Nephron (organoid): ENCODE results near the gene PSEN1.
A peak's percentile ranks its signal among the peaks of the same experiment; 100 is the strongest.

ENCODE experiments used
- H3K27ac Mint-ChIP-seq, 3 experiments: 2 replicates each; pipeline ENCODE4 v1.8.0; 2020; ENCODE audit warnings: mixed read lengths in 3 of 3, mild to moderate bottlenecking in 2 of 3, moderate library complexity in 1 of 3
- H3K27me3 Mint-ChIP-seq: 2 replicates; pipeline ENCODE4 v1.8.0; 2021; ENCODE audit warnings: low read depth, mild to moderate bottlenecking, moderate library complexity, mixed read lengths
- H3K36me3 Mint-ChIP-seq: 2 replicates; pipeline ENCODE4 v1.8.0; 2020; ENCODE audit warnings: low read depth, mixed read lengths
- H3K4me1 Mint-ChIP-seq: 2 replicates; pipeline ENCODE4 v1.8.0; 2020; ENCODE audit warnings: mixed read lengths
- H3K4me3 Mint-ChIP-seq, 3 experiments: 2 replicates each; pipeline ENCODE4 v1.8.0; 2020; ENCODE audit warnings: mild to moderate bottlenecking in 3 of 3, mixed read lengths in 3 of 3, moderate library complexity in 2 of 3
- H3K9me3 Mint-ChIP-seq: 2 replicates; pipeline ENCODE4 v1.8.0; 2020; ENCODE audit warnings: mixed read lengths
- TF ChIP-seq, protein P1 (sequence below), 3 experiments: fragments of 200-600 bp; sonication (generic); IDR thresholded peaks; one replicate each; pipeline ENCODE4 v1.5.0; 2021; ENCODE audit warnings: antibody characterized with exemption in 3 of 3; ENCODE audit not compliant: unreplicated experiment in 3 of 3

The PSEN1 gene

DNA sequence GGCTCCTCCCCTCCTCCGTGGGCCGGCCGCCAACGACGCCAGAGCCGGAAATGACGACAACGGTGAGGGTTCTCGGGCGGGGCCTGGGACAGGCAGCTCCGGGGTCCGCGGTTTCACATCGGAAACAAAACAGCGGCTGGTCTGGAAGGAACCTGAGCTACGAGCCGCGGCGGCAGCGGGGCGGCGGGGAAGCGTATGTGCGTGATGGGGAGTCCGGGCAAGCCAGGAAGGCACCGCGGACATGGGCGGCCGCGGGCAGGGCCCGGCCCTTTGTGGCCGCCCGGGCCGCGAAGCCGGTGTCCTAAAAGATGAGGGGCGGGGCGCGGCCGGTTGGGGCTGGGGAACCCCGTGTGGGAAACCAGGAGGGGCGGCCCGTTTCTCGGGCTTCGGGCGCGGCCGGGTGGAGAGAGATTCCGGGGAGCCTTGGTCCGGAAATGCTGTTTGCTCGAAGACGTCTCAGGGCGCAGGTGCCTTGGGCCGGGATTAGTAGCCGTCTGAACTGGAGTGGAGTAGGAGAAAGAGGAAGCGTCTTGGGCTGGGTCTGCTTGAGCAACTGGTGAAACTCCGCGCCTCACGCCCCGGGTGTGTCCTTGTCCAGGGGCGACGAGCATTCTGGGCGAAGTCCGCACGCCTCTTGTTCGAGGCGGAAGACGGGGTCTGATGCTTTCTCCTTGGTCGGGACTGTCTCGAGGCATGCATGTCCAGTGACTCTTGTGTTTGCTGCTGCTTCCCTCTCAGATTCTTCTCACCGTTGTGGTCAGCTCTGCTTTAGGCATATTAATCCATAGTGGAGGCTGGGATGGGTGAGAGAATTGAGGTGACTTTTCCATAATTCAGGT, at the start of gene PSEN1:
TSS of gene PSEN1 (plus strand) at position 121 of the 839 bp plus-strand sequence. CDS start 11,513 bp downstream, outside the sequence.
- H3K36me3 Mint-ChIP-seq, result peaks cover 7% of the 10 kb centered on the region
- TF ChIP-seq, protein P1, sequence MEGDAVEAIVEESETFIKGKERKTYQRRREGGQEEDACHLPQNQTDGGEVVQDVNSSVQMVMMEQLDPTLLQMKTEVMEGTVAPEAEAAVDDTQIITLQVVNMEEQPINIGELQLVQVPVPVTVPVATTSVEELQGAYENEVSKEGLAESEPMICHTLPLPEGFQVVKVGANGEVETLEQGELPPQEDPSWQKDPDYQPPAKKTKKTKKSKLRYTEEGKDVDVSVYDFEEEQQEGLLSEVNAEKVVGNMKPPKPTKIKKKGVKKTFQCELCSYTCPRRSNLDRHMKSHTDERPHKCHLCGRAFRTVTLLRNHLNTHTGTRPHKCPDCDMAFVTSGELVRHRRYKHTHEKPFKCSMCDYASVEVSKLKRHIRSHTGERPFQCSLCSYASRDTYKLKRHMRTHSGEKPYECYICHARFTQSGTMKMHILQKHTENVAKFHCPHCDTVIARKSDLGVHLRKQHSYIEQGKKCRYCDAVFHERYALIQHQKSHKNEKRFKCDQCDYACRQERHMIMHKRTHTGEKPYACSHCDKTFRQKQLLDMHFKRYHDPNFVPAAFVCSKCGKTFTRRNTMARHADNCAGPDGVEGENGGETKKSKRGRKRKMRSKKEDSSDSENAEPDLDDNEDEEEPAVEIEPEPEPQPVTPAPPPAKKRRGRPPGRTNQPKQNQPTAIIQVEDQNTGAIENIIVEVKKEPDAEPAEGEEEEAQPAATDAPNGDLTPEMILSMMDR (IDR thresholded peaks at IDR 0.05; ENCODE audit: unreplicated experiment in 3 of 3), result no peak
- H3K9me3 Mint-ChIP-seq, result peaks cover 10% of the 10 kb centered on the region
- peaks cover 15% of the 10 kb centered on the region for H3K4me1 Mint-ChIP-seq
- H3K27ac Mint-ChIP-seq, result peak within 1 kb of the TSS; percentile 41 to 95 (median 84)
- H3K27me3 Mint-ChIP-seq, result no peaks in the 10 kb centered on the region
- H3K4me3 Mint-ChIP-seq, result peak within 1 kb of the TSS; percentile 86 to 100 (median 94)

DNA sequence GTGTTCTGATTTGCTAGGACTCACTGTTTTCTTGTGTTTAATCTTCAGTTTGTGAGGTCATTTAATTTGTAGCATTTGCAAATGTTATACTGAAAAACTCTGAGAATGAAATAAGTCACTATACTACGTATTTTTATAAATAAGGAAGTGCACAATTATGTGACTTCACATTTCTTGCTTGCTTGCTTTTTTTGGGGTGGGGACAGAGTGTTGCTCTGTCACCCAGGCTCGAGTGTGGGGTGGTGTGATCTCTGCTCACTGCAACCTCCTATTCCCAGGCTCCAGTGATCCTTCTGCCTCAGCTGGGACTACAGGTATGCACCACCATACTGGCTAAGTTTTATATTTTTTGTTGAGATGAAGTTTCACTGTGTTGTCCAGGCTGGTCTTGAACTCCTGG, 45.3 kb upstream of the PSEN1 start:
- H3K4me1 Mint-ChIP-seq, result no peaks in the 10 kb centered on the region
- H3K9me3 Mint-ChIP-seq, result no peaks in the 10 kb centered on the region
- no peak overlapping the region for H3K27ac Mint-ChIP-seq
- peaks cover 76% of the 10 kb centered on the region for H3K36me3 Mint-ChIP-seq
- TF ChIP-seq, protein P1 (IDR thresholded peaks at IDR 0.05; ENCODE audit: unreplicated experiment in 3 of 3), result no peak
- H3K4me3 Mint-ChIP-seq, result no peak overlapping the region
- no peaks in the 10 kb centered on the region for H3K27me3 Mint-ChIP-seq

DNA sequence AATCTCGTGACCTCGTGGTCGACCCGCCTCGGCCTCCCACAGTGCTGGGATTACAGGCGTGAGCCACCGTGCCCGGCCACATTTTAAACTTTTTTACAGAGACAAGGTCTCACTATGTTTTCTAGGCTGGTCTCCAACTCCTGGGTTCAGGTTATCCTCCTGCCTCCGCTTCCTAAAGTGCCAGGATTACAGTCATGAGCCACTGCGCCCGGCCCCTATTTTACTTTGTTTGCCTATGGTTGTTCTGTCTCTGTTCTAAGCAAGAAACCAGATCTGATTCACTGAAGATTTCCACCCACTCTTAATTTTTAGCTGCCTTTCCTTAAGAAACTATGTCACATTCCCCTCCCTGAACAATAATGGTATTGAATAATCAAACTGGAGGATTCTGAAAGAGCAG, 38.9 kb upstream of the PSEN1 start:
- no peak overlapping the region for H3K4me3 Mint-ChIP-seq
- H3K27me3 Mint-ChIP-seq, result no peaks in the 10 kb centered on the region
- TF ChIP-seq, protein P1 (IDR thresholded peaks at IDR 0.05; ENCODE audit: unreplicated experiment in 3 of 3), result no peak

DNA sequence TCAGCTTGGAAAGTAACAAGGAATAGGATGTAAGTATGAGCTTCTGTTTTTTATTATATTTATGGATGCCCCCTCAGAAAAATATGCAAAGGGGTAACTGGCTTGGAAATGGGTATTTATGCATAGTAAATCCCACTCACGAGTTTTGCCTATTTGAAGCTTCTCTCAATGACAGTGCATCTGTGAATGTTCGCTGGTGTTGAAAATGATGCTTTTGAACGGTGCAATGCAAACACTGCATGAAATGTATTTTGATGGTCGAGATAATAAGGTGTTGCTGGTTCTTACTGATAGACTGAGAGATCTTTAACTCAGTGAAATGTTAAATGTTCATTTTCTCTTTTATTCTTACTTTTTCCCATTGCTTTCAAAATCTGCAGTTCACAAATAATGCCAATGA, 36.0 kb upstream of the PSEN1 start:
- no peaks in the 10 kb centered on the region for H3K27me3 Mint-ChIP-seq
- H3K36me3 Mint-ChIP-seq, result peaks cover 81% of the 10 kb centered on the region
- TF ChIP-seq, protein P1 (IDR thresholded peaks at IDR 0.05; ENCODE audit: unreplicated experiment in 3 of 3), result no peak
- H3K27ac Mint-ChIP-seq, result no peak overlapping the region
- H3K4me1 Mint-ChIP-seq, result no peaks in the 10 kb centered on the region
- H3K9me3 Mint-ChIP-seq, result no peaks in the 10 kb centered on the region
- no peak overlapping the region for H3K4me3 Mint-ChIP-seq

More for the DNA sequence above, 38.9 kb upstream of the PSEN1 start:
- Mint-ChIP-seq H3K4me1 (no peaks in the 10 kb centered on the region), H3K9me3 (no peaks in the 10 kb centered on the region), H3K36me3 (peaks cover 76% of the 10 kb centered on the region), H3K27ac (no peak overlapping the region)

DNA sequence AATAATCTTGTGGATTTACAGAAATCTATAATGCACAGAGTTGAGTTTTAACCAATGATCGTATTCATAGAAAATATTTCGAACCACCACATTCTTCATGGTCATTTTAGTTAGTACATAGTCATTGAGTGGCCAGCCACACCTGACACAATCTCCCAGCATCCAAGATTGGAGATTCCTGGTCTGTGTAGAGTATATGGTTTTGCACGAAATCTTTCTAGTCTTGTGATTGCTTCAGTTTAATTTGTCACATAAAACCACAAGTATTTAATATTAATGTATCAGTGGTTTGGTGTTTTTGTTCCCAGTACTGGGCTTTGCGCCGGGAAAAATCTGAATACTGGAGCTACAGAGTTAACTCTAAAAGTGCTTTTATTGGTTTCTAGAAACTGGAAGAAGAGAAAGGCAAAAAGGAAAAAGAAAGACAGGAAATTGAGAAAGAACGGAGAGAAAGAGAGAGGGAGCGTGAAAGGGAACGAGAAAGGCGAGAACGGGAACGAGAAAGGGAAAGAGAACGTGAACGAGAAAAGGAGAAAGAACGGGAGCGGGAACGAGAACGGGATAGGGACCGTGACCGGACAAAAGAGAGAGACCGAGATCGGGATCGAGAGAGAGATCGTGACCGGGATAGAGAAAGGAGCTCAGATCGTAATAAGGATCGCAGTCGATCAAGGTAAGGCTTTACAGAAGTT, 33.4 kb upstream of the PSEN1 start:
- H3K4me3 Mint-ChIP-seq, result no peak overlapping the region
- H3K9me3 Mint-ChIP-seq, result no peaks in the 10 kb centered on the region
- H3K4me1 Mint-ChIP-seq, result no peaks in the 10 kb centered on the region
- H3K27ac Mint-ChIP-seq, result no peak overlapping the region
- TF ChIP-seq, protein P1 (IDR thresholded peaks at IDR 0.05; ENCODE audit: unreplicated experiment in 3 of 3), result no peak
- no peaks in the 10 kb centered on the region for H3K27me3 Mint-ChIP-seq
- H3K36me3 Mint-ChIP-seq, result peaks cover 88% of the 10 kb centered on the region
